ENCODE data around the gene PYY. TPM values are rescaled to one million over a fixed set of nuclear protein-coding genes. Genes with fewer than 3 reads are reported as not detected.

The PYY gene
- total RNA-seq, 1 experiment from 2014 or later = 2.0 TPM

- Histone ChIP-seq H2BK20ac (ENCODE audit: low read depth, low read length, poor library complexity, severe bottlenecking) (no peak overlapping the region), H3K79me2 (ENCODE audit: insufficient read depth, low read length) (no peaks in the 10 kb centered on the region), H2AFZ (ENCODE audit: low read length) (no peak overlapping the region), H3K4me1 (ENCODE audit: insufficient read depth, low read length) (no peaks in the 10 kb centered on the region), H3K23ac (ENCODE audit: insufficient read length, low read depth, low read length) (no peak overlapping the region), H4K5ac (ENCODE audit: insufficient read length, low read depth, low read length) (no peak overlapping the region), H3K18ac (ENCODE audit: insufficient read length, low read depth, low read length) (no peak overlapping the region), H3K56ac (ENCODE audit: insufficient read length, low read depth, low read length) (no peak overlapping the region), H3K27ac (ENCODE audit: insufficient read length, low read depth, low read length) (no peak overlapping the region), H3K27me3 (ENCODE audit: insufficient read depth, low read length) (peaks cover 4% of the 10 kb centered on the region), H2BK15ac (ENCODE audit: low read depth, low read length) (no peak overlapping the region), H2BK120ac (ENCODE audit: low read depth, low read length, poor library complexity, severe bottlenecking) (no peak overlapping the region), H4K91ac (ENCODE audit: insufficient read length, low read depth, low read length) (no peak overlapping the region), H4K8ac (replicated peaks; ENCODE audit: insufficient read length, low read depth, low read length) (no peak overlapping the region), H2BK5ac (ENCODE audit: insufficient read length, low read length) (no peak overlapping the region), H3K4me2 (ENCODE audit: insufficient read depth, insufficient read length, low read length) (no peak overlapping the region), H2AK5ac (ENCODE audit: insufficient read length, low read length) (no peak overlapping the region), H3K23me2 (ENCODE audit: insufficient read length, low read depth, low read length, poor library complexity, severe bottlenecking) (no peaks in the 10 kb centered on the region), H3K79me1 (ENCODE audit: insufficient read depth, low read depth, low read length, poor library complexity, severe bottlenecking) (no peaks in the 10 kb centered on the region), H3K9me3 (ENCODE audit: control insufficient read depth, low read depth, low read length) (no peaks in the 10 kb centered on the region), H4K20me1 (ENCODE audit: control insufficient read depth, insufficient read depth, insufficient read length) (no peaks in the 10 kb centered on the region), H3K14ac (ENCODE audit: insufficient read depth, low read length) (no peak overlapping the region), H3K9ac (ENCODE audit: extremely low read depth, insufficient read length, low read length) (no peak overlapping the region), H3T11ph (ENCODE audit: low read length) (no peak overlapping the region), H3K4ac (ENCODE audit: low read depth, low read length) (no peak overlapping the region), H2BK12ac (ENCODE audit: insufficient read length, low read depth, low read length) (no peak overlapping the region)
- no peak for TF ChIP-seq CTCF (conservative IDR thresholded peaks at IDR 0.05)
- Mint-ChIP-seq H3K9me3 (no peaks in the 10 kb centered on the region), H3K36me3 (ENCODE audit: insufficient read depth in 1 of 3, low read depth in 3 of 3) (no peaks in the 10 kb centered on the region), H3K27me3 (ENCODE audit: low read depth) (peaks cover 58% of the 10 kb centered on the region), H3K4me3 (no peak overlapping the region), H3K27ac (no peak overlapping the region), H3K4me1 (peaks cover 8 to 19% of the 10 kb centered on the region in 2 experiments)
- WGBS (ENCODE audit: extremely low coverage, insufficient read length, low lambda C conversion rate) = no CpG with 5 or more reads among the region's 6 CpGs
- no peak for DNase-seq
These were observed 14.9 kb downstream of the PYY start for GRCh38 chr17:43938838-43939182.

Measured in H9 (cell line).